Measurements from ENCODE around the gene CKM.

The CKM gene

DNA sequence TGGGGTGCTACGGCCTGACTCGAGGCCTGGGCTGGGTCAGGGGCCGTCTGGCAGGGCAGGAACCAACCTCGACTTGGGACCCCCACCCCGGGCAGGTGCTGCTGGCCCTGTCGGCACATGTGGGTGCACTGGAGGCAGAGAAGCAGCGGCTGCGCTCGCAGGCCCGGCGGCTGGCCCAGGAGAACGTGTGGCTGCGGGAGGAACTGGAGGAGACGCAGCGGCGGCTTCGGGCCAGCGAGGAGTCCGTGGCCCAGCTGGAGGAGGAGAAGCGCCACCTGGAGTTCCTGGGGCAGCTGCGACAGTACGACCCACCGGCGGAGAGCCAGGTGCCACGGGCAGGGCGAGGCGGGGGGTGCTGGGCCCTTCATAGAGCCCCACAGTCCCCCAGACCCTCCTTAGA, 23.8 kb upstream of the CKM start:
- TF ChIP-seq, protein P1, sequence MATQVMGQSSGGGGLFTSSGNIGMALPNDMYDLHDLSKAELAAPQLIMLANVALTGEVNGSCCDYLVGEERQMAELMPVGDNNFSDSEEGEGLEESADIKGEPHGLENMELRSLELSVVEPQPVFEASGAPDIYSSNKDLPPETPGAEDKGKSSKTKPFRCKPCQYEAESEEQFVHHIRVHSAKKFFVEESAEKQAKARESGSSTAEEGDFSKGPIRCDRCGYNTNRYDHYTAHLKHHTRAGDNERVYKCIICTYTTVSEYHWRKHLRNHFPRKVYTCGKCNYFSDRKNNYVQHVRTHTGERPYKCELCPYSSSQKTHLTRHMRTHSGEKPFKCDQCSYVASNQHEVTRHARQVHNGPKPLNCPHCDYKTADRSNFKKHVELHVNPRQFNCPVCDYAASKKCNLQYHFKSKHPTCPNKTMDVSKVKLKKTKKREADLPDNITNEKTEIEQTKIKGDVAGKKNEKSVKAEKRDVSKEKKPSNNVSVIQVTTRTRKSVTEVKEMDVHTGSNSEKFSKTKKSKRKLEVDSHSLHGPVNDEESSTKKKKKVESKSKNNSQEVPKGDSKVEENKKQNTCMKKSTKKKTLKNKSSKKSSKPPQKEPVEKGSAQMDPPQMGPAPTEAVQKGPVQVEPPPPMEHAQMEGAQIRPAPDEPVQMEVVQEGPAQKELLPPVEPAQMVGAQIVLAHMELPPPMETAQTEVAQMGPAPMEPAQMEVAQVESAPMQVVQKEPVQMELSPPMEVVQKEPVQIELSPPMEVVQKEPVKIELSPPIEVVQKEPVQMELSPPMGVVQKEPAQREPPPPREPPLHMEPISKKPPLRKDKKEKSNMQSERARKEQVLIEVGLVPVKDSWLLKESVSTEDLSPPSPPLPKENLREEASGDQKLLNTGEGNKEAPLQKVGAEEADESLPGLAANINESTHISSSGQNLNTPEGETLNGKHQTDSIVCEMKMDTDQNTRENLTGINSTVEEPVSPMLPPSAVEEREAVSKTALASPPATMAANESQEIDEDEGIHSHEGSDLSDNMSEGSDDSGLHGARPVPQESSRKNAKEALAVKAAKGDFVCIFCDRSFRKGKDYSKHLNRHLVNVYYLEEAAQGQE (IDR thresholded peaks at IDR 0.05; ENCODE audit: insufficient replicate concordance, low read depth), result no peak
- TF ChIP-seq POLR2AphosphoS5 (IDR thresholded peaks at IDR 0.05; ENCODE audit: low read depth), result no peak
- TF ChIP-seq SPI1 (IDR thresholded peaks at IDR 0.05; ENCODE audit: borderline replicate concordance, low read depth), result no peak
- TF ChIP-seq, protein P2, sequence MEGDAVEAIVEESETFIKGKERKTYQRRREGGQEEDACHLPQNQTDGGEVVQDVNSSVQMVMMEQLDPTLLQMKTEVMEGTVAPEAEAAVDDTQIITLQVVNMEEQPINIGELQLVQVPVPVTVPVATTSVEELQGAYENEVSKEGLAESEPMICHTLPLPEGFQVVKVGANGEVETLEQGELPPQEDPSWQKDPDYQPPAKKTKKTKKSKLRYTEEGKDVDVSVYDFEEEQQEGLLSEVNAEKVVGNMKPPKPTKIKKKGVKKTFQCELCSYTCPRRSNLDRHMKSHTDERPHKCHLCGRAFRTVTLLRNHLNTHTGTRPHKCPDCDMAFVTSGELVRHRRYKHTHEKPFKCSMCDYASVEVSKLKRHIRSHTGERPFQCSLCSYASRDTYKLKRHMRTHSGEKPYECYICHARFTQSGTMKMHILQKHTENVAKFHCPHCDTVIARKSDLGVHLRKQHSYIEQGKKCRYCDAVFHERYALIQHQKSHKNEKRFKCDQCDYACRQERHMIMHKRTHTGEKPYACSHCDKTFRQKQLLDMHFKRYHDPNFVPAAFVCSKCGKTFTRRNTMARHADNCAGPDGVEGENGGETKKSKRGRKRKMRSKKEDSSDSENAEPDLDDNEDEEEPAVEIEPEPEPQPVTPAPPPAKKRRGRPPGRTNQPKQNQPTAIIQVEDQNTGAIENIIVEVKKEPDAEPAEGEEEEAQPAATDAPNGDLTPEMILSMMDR (IDR thresholded peaks at IDR 0.05; ENCODE audit: insufficient read depth, low read length), result no peak
- no peak for TF ChIP-seq GABPA (IDR thresholded peaks at IDR 0.05; ENCODE audit: low read depth)
- Histone ChIP-seq H3K27ac (replicated peaks) (no peak overlapping the region), H3K27me3 (ENCODE audit: insufficient read depth, poor library complexity, severe bottlenecking) (peaks cover 15% of the 10 kb centered on the region), H3K4me3 (replicated peaks; ENCODE audit: insufficient read depth, low read length) (no peak overlapping the region)
- DNase-seq (ENCODE audit: low read depth in 1 of 2, low spot score in 1 of 2), result no peak

DNA sequence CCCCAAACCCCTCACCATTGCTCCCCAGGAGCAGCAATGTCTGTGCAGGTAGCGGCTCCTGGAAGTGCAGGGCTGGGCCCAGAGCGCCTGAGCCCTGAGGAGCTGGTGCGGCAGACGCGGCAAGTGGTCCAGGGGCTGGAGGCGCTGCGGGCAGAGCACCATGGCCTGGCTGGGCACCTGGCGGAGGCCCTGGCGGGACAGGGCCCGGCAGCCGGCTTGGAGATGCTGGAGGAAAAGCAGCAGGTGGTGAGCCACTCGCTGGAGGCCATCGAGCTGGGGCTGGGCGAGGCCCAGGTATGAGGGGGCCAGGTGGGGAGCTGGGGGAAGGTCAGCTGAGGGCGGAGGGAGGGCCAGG, 22.8 kb upstream of the CKM start:
- no peak for TF ChIP-seq GABPA (IDR thresholded peaks at IDR 0.05; ENCODE audit: low read depth)
- TF ChIP-seq, protein P1 (IDR thresholded peaks at IDR 0.05; ENCODE audit: insufficient replicate concordance, low read depth), result no peak
- TF ChIP-seq SPI1 (IDR thresholded peaks at IDR 0.05; ENCODE audit: borderline replicate concordance, low read depth), result no peak
- no peak for TF ChIP-seq POLR2AphosphoS5 (IDR thresholded peaks at IDR 0.05; ENCODE audit: low read depth)
- TF ChIP-seq, protein P2 (IDR thresholded peaks at IDR 0.05; ENCODE audit: insufficient read depth, low read length), result no peak
- no peak for DNase-seq (ENCODE audit: low read depth in 1 of 2, low spot score in 1 of 2)
- H3K27ac ChIP-seq (replicated peaks), result no peak overlapping the region

GRCh38 chr19:45344621-45345505, 22.2 kb upstream of the CKM start:
- DNase-seq (ENCODE audit: low read depth in 1 of 2, low spot score in 1 of 2), result no peak
- Histone ChIP-seq H3K4me3 (replicated peaks; ENCODE audit: insufficient read depth, low read length) (no peak overlapping the region), H3K27me3 (ENCODE audit: insufficient read depth, poor library complexity, severe bottlenecking) (peaks cover 15% of the 10 kb centered on the region), H3K27ac (replicated peaks) (no peak overlapping the region)
- no peak for TF ChIP-seq POLR2AphosphoS5 (IDR thresholded peaks at IDR 0.05; ENCODE audit: low read depth)
- TF ChIP-seq SPI1 (IDR thresholded peaks at IDR 0.05; ENCODE audit: borderline replicate concordance, low read depth), result no peak
- TF ChIP-seq, protein P2 (IDR thresholded peaks at IDR 0.05; ENCODE audit: insufficient read depth, low read length), result no peak
- no peak for TF ChIP-seq GABPA (IDR thresholded peaks at IDR 0.05; ENCODE audit: low read depth)
- TF ChIP-seq, protein P1 (IDR thresholded peaks at IDR 0.05; ENCODE audit: insufficient replicate concordance, low read depth), result no peak

More for the DNA sequence above, 22.8 kb upstream of the CKM start:
- Histone ChIP-seq H3K4me3 (replicated peaks; ENCODE audit: insufficient read depth, low read length) (no peak overlapping the region), H3K27me3 (ENCODE audit: insufficient read depth, poor library complexity, severe bottlenecking) (peaks cover 15% of the 10 kb centered on the region)
